Mesendoderm (in vitro differentiated cells): ENCODE results near the gene CATSPER2.
A peak's percentile ranks its signal among the peaks of the same experiment; 100 is the strongest.
"Not testable (repeated sequence)": the region's sequence is repeated elsewhere in the genome, so short reads cannot be mapped to it uniquely, and the experiment has no call there.

ENCODE experiments used
- DNase-seq: peaks from one replicate; pipeline ENCODE4 v3.0.0; 2013
- H2AK5ac ChIP-seq: 2 replicates; pipeline ENCODE4 v1.6.1; 2013; ENCODE audit warnings: low read length, inconsistent platforms
- H2BK120ac ChIP-seq: 2 replicates; pipeline ENCODE4 v1.6.1; 2013; ENCODE audit warnings: low read depth, mild to moderate bottlenecking, low read length, moderate library complexity, mixed read lengths
- H2BK15ac ChIP-seq: replicated peaks from 2 replicates; pipeline ENCODE4 v1.6.1; 2013; ENCODE audit warnings: low read depth, mild to moderate bottlenecking, moderate library complexity
- H2BK5ac ChIP-seq: 2 replicates; pipeline ENCODE4 v1.6.1; 2013; ENCODE audit warnings: low read length, inconsistent platforms
- H3K18ac ChIP-seq: 2 replicates; pipeline ENCODE4 v1.6.1; 2013; ENCODE audit warnings: mild to moderate bottlenecking, low read length, mixed read lengths
- H3K23ac ChIP-seq: one replicate; pipeline ENCODE4 v1.6.1; 2013; ENCODE audit warnings: low read length
- H3K27ac ChIP-seq: 2 replicates; pipeline ENCODE4 v1.5.1; 2013; ENCODE audit warnings: low read depth, mild to moderate bottlenecking, inconsistent platforms, low read length, moderate library complexity
- H3K27me3 ChIP-seq: 2 replicates; pipeline ENCODE4 v1.6.1; 2013; ENCODE audit warnings: low read length, control low read depth, mild to moderate bottlenecking, inconsistent platforms; ENCODE audit not compliant: insufficient read depth, poor library complexity
- H3K36me3 ChIP-seq: 2 replicates; pipeline ENCODE4 v1.6.1; 2013; ENCODE audit warnings: low read length, inconsistent platforms; ENCODE audit not compliant: control insufficient read depth, insufficient read depth
- H3K4ac ChIP-seq: one replicate; pipeline ENCODE4 v1.6.1; 2013; ENCODE audit warnings: low read depth, mild to moderate bottlenecking, low read length, moderate library complexity
- H3K4me1 ChIP-seq: 2 replicates; pipeline ENCODE4 v1.6.1; 2013; ENCODE audit warnings: low read depth, low read length, inconsistent platforms; ENCODE audit not compliant: control insufficient read depth
- H3K4me2 ChIP-seq: 2 replicates; pipeline ENCODE4 v1.6.1; 2013; ENCODE audit warnings: low read length
- H3K4me3 ChIP-seq: 2 replicates; pipeline ENCODE4 v1.5.1; 2013; ENCODE audit warnings: mild to moderate bottlenecking, low read length
- H3K56ac ChIP-seq: one replicate; pipeline ENCODE4 v1.6.1; 2013; ENCODE audit warnings: low read length
- H3K79me1 ChIP-seq: 2 replicates; pipeline ENCODE4 v1.6.1; 2013; ENCODE audit warnings: low read length, inconsistent platforms
- H3K79me2 ChIP-seq: 2 replicates; pipeline ENCODE4 v1.6.1; 2013; ENCODE audit warnings: mild to moderate bottlenecking, low read length; ENCODE audit not compliant: control insufficient read depth, insufficient read depth
- H3K9ac ChIP-seq: 2 replicates; pipeline ENCODE4 v1.6.1; 2013; ENCODE audit warnings: low read length, inconsistent platforms
- H4K5ac ChIP-seq: one replicate; pipeline ENCODE4 v1.6.1; 2013; ENCODE audit warnings: low read length
- H4K8ac ChIP-seq: one replicate; pipeline ENCODE4 v1.6.1; 2013; ENCODE audit warnings: low read depth, mild to moderate bottlenecking, control low read depth, low read length, moderate library complexity
- WGBS: extraction: QIAGEN DNeasy Blood & Tissue Kit; methylation state at CpG from one replicate; pipeline ENCODE4 v1.1.7; 2013; ENCODE audit warnings: low lambda C conversion rate, missing lambda C conversion rate; ENCODE audit not compliant: insufficient coverage; ENCODE audit errors: extremely low coverage; 5-methylcytosine and 5-hydroxymethylcytosine counted together

Gene CATSPER2

GRCh38 chr15:43626937-43627336 is 21.7 kb downstream of the CATSPER2 start:
- H3K79me2 ChIP-seq, H3K4ac ChIP-seq, H2BK15ac ChIP-seq, H3K27ac ChIP-seq, H3K23ac ChIP-seq, H2BK120ac ChIP-seq, H2BK5ac ChIP-seq, H3K79me1 ChIP-seq, H4K5ac ChIP-seq, H3K4me3 ChIP-seq, H3K56ac ChIP-seq, H3K4me2 ChIP-seq, DNase-seq, H3K27me3 ChIP-seq, H3K4me1 ChIP-seq, H3K18ac ChIP-seq, H3K9ac ChIP-seq, H2AK5ac ChIP-seq, H4K8ac ChIP-seq, H3K36me3 ChIP-seq: not testable (repeated sequence)

GRCh38 chr15:43625106-43625505 is 23.5 kb downstream of the CATSPER2 start:
- H3K56ac ChIP-seq, result no peak overlapping the region
- H3K27me3 ChIP-seq, result no peaks in the 10 kb centered on the region
- H3K79me1 ChIP-seq, result no peaks in the 10 kb centered on the region
- no peak overlapping the region for H4K8ac ChIP-seq
- WGBS, result no CpG with 5 or more reads among the region's 5 CpGs
- H3K23ac ChIP-seq, result no peak overlapping the region
- H2BK15ac ChIP-seq, result no peak overlapping the region
- no peak overlapping the region for H3K4ac ChIP-seq
- H2BK120ac ChIP-seq, result no peak overlapping the region
- H3K9ac ChIP-seq, result no peak overlapping the region
- no peak for DNase-seq
- no peaks in the 10 kb centered on the region for H3K4me1 ChIP-seq
- no peak overlapping the region for H3K18ac ChIP-seq
- no peak overlapping the region for H3K4me3 ChIP-seq
- no peak overlapping the region for H2AK5ac ChIP-seq
- H3K79me2 ChIP-seq, result no peaks in the 10 kb centered on the region
- H2BK5ac ChIP-seq, result no peak overlapping the region
- no peak overlapping the region for H3K4me2 ChIP-seq
- no peaks in the 10 kb centered on the region for H3K36me3 ChIP-seq
- H4K5ac ChIP-seq, result no peak overlapping the region
- no peak overlapping the region for H3K27ac ChIP-seq

GRCh38 chr15:43622068-43622799 is 26.4 kb downstream of the CATSPER2 start:
- not testable (repeated sequence) for H4K5ac ChIP-seq, H4K8ac ChIP-seq, H3K27ac ChIP-seq, H3K79me2 ChIP-seq, H2BK120ac ChIP-seq, H3K4me2 ChIP-seq, H3K4me3 ChIP-seq, H2BK5ac ChIP-seq, H3K4ac ChIP-seq, H3K36me3 ChIP-seq, H3K4me1 ChIP-seq, H3K23ac ChIP-seq, H2BK15ac ChIP-seq, H3K9ac ChIP-seq, H2AK5ac ChIP-seq, H3K18ac ChIP-seq, H3K56ac ChIP-seq, H3K79me1 ChIP-seq, H3K27me3 ChIP-seq
- no CpG with 5 or more reads among the region's 7 CpGs for WGBS
- DNase-seq, result peak; percentile 6

- not testable (repeated sequence) for H2AK5ac ChIP-seq, H2BK5ac ChIP-seq, H3K4me2 ChIP-seq, H3K27ac ChIP-seq, H3K27me3 ChIP-seq, H3K4ac ChIP-seq, H3K9ac ChIP-seq, H3K56ac ChIP-seq, H3K23ac ChIP-seq, H3K4me1 ChIP-seq, H3K4me3 ChIP-seq, H3K79me2 ChIP-seq, H3K18ac ChIP-seq, H3K36me3 ChIP-seq, H2BK15ac ChIP-seq, DNase-seq, H2BK120ac ChIP-seq, H4K5ac ChIP-seq, H4K8ac ChIP-seq, H3K79me1 ChIP-seq
- WGBS, result no CpG with 5 or more reads among the region's 2 CpGs
Measured at GRCh38 chr15:43618700-43619099, 29.9 kb downstream of the CATSPER2 start, which contains the start of gene STRC. TSS of gene STRC (minus strand) at chr15:43618800. CDS start at chr15:43618722, 78 bp downstream.

GRCh38 chr15:43617750-43618149 is 30.9 kb downstream of the CATSPER2 start:
- H2BK5ac ChIP-seq, H2BK120ac ChIP-seq, H3K4me2 ChIP-seq, H3K23ac ChIP-seq, DNase-seq, H3K56ac ChIP-seq, H3K18ac ChIP-seq, H3K4me3 ChIP-seq, H3K4ac ChIP-seq, H2BK15ac ChIP-seq, H3K79me1 ChIP-seq, H3K27me3 ChIP-seq, H3K36me3 ChIP-seq, H4K8ac ChIP-seq, H4K5ac ChIP-seq, H3K9ac ChIP-seq, H3K79me2 ChIP-seq, H3K27ac ChIP-seq, H2AK5ac ChIP-seq, H3K4me1 ChIP-seq: not testable (repeated sequence)
- no CpG with 5 or more reads among the region's 8 CpGs for WGBS

GRCh38 chr15:43602233-43602632 is 46.4 kb downstream of the CATSPER2 start:
- not testable (repeated sequence) for H3K36me3 ChIP-seq, H2AK5ac ChIP-seq, H2BK5ac ChIP-seq, H3K79me1 ChIP-seq, H4K5ac ChIP-seq, H3K23ac ChIP-seq, H3K27me3 ChIP-seq, H3K4me2 ChIP-seq, H3K4me3 ChIP-seq, H3K9ac ChIP-seq, H2BK15ac ChIP-seq, H4K8ac ChIP-seq, H3K79me2 ChIP-seq, H3K56ac ChIP-seq, H3K27ac ChIP-seq, DNase-seq, H3K18ac ChIP-seq, H2BK120ac ChIP-seq, H3K4ac ChIP-seq, H3K4me1 ChIP-seq
- WGBS, result no CpG with 5 or more reads among the region's 6 CpGs
